Measurements from ENCODE around the gene NLGN2.

NLGN2 gene

DNA sequence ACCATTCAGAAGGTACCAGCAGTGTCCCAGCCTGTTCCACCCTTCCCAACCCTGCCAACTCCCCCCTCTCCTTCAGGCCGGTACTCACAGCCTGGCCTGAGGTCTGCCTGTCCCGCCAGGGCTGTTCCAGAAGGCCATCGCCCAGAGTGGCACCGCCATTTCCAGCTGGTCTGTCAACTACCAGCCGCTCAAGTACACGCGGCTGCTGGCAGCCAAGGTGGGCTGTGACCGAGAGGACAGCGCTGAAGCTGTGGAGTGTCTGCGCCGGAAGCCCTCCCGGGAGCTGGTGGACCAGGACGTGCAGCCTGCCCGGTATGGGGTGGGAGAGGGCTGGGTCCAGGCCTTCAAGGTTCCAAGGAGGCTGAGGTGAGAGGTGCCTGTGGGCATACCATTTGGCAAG is 7.2 kb downstream of the NLGN2 start:
- no peak for DNase-seq (ENCODE audit: low read depth in 2 of 2)

DNA sequence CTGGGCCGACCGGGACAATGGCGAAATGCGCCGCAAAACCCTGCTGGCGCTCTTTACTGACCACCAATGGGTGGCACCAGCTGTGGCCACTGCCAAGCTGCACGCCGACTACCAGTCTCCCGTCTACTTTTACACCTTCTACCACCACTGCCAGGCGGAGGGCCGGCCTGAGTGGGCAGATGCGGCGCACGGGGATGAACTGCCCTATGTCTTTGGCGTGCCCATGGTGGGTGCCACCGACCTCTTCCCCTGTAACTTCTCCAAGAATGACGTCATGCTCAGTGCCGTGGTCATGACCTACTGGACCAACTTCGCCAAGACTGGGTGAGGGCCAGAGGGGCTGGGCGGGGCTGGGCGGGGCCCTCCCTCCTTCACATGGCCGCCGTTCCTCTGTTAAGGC is 8.1 kb downstream of the NLGN2 start:
- no peak for DNase-seq (ENCODE audit: low read depth in 2 of 2)

DNA sequence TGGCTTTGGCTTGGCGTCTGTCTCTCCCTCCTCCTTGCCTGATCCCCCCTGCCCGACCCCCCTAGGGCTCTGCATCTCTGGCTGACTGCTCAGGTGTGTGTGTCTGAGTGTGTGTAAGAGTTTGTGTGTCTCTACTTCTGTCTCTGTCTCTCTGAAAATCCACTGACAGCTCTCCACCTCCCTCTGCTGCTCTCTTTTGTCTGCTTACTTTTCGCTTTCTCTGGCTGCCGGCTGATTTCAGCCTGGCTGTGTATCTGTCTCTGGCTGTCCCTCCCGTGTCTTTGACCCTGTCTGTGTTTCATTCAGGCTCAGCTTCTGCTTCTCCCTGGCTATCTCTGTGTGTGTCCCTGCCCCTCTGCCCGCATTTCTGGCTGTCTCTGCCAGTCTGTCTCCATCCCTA is 8.7 kb downstream of the NLGN2 start:
- no peak for DNase-seq (ENCODE audit: low read depth in 2 of 2)

DNA sequence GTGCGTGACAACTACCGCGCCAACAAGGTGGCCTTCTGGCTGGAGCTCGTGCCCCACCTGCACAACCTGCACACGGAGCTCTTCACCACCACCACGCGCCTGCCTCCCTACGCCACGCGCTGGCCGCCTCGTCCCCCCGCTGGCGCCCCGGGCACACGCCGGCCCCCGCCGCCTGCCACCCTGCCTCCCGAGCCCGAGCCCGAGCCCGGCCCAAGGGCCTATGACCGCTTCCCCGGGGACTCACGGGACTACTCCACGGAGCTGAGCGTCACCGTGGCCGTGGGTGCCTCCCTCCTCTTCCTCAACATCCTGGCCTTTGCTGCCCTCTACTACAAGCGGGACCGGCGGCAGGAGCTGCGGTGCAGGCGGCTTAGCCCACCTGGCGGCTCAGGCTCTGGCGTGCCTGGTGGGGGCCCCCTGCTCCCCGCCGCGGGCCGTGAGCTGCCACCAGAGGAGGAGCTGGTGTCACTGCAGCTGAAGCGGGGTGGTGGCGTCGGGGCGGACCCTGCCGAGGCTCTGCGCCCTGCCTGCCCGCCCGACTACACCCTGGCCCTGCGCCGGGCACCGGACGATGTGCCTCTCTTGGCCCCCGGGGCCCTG is 9.5 kb downstream of the NLGN2 start:
- DNase-seq (ENCODE audit: low read depth in 2 of 2): no peak

DNA sequence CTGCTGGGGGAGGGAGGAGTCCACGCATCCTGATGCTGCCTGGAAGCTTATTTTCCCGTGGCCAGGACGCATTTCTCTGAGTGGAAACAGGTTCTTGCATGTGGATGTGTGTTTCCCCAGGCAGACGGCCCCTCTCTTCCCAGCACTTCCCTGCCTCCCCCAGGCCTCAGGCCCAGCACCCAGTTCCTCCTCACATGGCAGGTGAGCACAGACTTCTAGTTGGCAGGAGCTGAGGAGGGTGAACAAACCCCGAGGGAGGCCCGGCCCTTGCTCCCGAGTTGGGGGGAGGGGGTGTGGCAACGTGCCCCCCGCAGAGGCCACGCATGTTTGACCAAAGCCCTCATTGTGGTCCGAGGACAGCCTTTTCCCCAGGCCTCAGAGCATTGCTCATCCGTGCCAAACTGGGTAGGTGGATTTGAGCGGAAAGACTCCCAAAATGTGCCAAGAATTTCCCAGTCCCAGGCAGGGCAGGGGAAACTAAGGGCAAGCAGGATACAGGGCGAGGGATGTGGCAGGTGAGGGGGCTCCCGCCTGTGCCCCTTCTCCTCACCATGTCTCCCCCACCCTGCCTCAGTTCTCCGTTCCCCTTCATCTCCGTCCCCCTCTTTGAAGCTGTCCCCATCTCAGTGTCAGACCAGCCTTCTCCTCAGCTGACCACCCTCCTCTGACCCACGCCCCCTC is 11.0 kb downstream of the NLGN2 start:
- no peak for DNase-seq (ENCODE audit: low read depth in 2 of 2)

DNA sequence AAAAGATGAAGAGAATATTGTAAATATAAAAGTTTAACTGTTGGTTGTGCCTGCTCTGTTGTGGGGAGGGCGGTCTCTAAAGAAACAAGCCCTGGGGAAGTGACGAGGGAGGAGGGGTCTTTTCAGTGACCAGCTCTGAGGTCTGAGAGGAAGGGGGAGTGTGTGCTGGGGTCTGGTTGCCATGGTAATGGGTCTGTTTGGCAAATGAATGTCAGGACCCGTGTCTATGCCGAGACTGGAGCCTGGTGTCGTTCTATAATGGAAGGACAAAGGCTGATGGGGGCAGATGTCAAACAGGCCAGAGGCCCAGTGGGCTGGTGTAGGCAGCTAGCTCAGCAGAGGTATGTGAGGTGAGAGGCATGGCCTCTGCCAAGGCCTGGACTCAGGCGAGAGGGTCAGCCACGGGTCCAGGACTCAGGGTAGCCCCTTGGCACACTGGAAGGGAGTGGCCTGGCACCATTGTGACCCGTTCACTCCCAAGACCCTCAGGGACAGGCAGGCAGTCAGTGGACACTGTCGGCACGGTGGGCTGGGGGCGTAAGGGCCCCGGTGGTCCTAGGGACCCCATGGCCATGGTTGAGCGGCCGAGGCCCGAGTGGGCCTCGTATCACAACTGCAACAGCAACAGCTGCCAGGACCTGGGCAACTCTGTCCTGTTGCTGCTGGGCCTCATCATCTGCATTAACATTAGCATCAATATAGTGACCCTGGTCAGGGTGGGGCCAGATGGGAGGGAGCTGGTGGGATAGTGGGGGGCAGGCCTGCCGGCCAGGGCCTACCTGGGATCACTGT is 12.4 kb downstream of the NLGN2 start, which contains the start of gene SPEM1:
Gene SPEM1 (plus strand): TSS at position 506 of the 792 bp plus-strand sequence. CDS start 61 bp downstream, at position 567.
- DNase-seq (ENCODE audit: low read depth in 2 of 2): no peak

DNA sequence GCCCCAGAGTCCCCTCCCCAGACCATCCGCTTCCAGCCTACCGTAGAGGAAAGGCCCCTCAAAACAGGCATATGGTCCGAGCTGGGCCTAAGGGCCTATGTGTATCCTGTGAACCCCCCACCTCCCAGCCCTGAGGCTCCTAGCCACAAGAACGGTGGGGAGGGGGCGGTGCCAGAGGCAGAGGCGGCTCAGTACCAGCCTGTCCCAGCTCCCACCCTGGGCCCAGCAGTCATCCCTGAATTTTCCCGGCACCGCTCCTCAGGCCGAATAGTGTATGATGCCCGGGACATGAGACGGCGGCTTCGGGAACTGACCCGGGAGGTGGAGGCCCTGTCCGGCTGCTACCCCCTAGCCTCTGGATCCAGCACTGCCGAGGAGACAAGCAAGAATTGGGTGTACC is 13.5 kb downstream of the NLGN2 start:
- DNase-seq (ENCODE audit: low read depth in 2 of 2): no peak

DNA sequence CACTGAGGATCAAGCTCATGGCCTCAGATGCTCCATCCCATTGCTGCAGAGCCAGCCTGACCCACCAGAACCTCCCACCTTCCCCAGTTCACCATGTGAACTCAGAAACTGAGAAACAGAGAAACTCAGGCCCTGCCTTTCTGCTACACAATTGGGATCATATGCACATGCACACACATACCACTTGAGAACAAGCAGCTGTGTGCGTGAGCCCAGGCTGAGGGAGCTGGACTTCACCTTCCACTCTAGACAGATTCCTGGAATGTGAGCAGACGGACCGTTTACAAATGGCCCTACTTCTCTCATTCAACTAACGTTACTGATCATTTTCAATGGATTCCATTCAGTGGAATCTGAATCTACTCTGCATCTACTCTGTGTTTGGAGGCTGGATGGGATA is 16.0 kb downstream of the NLGN2 start:
- no peak for DNase-seq (ENCODE audit: low read depth in 2 of 2)

DNA sequence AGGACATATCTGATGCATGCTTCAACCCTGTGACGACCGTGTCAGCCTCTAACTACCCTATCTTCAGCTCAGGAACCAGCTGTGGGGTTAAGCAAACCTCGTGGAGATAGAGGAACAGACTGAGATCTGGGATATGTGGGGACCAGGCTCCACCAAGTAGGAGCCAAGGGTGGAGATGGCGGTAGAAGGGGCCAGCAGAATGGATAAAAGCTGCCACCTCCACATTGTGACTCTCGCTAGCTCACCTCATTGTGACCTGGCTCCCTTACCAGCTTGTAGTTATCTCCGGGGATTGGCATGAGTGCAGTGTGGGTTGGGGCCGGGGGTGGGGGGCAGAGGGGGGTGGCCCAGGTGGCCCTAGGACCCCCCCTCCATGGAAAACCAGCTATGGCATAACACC is 17.7 kb downstream of the NLGN2 start, which contains the start of gene SPEM2:
Gene SPEM2 (plus strand): TSS at position 301 of the 400 bp plus-strand sequence. CDS start 73 bp downstream, at position 374.
- DNase-seq (ENCODE audit: low read depth in 2 of 2): no peak

DNA sequence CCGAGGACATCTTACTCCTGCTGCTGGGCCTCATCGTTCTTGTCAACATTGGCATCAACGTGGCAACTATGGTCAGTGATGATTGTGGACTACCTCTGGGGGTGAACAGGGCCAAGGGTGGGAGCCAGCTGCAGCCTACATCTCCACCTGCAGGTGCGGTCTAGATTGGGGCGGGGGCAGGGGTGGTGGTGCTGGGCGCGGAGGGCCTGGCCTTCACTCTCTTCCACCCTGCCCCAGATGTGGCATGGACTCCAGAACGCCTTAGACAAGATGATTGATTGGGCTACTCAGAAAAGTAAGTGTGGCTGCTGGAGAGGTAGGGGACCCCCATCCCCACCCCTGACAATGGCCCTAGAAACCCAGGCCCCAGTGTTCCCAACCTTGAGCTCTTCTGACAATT is 18.1 kb downstream of the NLGN2 start:
- DNase-seq (ENCODE audit: low read depth in 2 of 2): no peak

DNA sequence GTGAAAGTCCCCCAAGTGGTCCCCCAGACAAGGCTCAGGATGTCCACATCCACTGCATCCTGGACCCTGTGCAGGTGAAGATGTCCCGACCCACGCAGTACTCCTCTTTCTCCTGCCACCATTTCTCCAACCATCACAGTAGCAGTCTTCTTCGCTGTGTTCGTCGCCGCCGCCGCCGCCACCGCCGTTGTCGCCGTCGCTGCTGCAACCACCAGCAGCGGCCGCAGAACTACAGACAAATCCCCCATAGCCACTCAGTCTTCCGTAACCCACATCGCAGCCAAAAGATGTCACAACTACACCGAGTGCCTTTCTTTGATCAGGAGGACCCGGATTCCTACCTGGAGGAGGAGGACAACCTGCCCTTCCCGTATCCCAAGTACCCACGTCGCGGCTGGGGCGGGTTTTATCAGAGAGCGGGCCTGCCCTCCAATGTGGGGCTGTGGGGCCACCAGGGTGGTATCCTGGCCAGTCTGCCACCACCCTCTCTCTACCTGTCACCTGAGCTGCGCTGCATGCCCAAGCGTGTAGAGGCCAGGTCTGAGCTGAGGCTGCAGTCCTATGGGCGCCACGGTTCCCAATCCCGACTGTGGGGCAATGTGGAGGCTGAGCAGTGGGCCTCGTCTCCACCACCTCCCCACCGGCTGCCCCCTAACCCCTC is 18.7 kb downstream of the NLGN2 start:
- DNase-seq (ENCODE audit: low read depth in 2 of 2): no peak

DNA sequence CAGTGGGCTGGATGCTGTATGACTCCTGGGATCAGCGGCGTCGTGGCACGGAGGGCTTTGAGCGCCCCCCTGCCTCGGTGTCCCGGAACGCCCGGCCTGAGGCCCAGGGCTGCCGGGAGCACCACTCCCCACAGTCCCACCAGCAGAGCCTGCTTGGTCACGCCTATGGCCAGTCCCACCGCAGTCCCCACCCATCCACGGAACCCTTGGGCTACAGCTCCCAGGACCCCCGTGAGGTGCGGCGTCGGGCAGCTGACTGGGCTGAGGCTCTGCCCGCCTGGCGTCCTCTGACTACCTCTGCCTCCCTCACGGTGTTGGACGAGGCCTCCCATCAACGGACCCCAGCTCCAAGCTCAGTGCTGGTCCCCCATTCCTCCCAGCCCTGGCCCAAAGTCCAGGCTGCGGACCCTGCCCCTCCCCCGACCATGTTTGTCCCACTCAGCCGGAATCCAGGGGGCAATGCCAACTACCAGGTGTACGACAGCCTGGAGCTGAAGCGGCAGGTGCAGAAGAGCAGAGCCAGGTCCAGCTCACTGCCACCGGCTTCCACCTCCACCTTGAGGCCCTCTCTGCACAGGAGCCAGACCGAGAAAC is 19.3 kb downstream of the NLGN2 start:
- DNase-seq (ENCODE audit: low read depth in 2 of 2): no peak

DNA sequence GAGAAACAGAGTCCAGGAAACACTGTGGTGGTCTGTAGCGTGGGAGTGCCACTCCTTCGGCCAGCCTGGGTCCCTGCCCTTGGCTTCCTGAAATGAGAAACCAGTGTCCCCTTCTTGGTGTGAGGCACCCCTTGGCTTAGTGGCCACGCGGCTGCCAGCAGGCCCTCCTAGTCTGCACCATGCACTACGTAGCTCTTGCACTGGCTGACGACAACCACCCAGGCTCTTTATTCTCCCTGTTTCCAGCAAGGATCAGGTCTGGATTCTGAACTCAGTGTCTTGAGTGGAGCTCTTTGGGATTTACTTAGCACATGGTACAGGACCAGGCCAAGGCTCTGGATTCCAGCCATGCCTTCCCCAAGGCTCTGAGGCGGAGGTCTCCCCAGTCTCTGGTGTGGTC is 19.9 kb downstream of the NLGN2 start:
- no peak for DNase-seq (ENCODE audit: low read depth in 2 of 2)

DNA sequence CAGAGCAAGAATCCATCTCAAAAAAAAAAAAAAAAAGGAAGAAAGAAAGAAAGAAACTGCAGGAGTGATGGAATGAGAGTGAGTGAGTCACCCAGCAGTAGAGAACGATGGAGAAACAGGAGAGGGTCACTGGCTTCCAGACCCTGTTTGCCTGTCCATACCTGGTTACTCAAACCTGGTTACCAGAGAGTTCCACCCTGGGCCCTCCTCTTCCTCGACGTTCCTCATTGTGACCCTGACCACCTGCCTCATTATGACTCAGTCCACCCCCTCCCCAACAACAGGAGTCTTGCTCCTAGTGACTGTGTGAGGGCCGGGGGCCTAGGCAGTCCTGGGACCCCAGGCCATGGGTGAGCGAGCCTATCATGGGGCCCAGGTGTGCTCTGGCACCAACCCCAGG is 20.9 kb downstream of the NLGN2 start, which contains the start of gene SPEM3:
Gene SPEM3 (plus strand): TSS at position 301 of the 400 bp plus-strand sequence. CDS start 46 bp downstream, at position 347.
- no peak for DNase-seq (ENCODE audit: low read depth in 2 of 2)

DNA sequence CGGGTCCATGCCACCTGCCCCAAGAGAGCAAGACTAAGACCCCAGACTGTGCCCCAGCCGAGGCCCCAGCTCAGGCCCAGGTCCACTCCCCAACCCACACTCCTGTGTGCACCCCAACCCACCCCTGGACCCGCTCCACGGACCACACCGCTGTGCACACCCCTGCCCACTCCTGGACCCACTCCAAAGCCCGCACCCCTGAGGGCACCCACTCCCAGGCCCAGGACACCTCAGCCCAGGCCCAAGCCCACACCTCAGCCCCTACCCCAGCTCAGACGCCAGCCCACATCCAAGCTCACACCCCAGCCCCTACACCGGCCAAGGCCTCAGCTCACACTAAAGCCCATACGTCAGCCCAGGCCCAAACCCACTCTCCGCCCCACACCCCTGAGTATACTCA is 22.1 kb downstream of the NLGN2 start:
- no peak for DNase-seq (ENCODE audit: low read depth in 2 of 2)

DNA sequence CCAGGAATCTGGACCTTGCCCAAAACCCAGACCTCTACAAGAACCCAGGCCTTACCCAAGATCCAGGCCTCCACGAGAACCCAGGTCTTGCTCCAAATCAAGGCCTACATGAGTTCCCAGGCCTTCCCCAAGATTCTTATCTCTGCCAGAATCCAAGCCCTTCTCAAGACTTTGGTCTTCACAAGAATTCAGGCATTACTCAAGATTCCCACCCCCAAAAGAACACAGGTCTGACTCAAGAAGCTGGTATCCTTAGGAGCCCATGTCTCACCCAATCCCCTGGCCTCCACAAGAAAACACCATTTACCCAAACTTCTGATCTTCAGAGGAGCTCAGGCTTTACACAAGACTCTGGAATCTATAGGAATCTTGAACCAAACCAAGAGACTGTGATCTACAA is 23.6 kb downstream of the NLGN2 start:
- DNase-seq (ENCODE audit: low read depth in 2 of 2): no peak

DNA sequence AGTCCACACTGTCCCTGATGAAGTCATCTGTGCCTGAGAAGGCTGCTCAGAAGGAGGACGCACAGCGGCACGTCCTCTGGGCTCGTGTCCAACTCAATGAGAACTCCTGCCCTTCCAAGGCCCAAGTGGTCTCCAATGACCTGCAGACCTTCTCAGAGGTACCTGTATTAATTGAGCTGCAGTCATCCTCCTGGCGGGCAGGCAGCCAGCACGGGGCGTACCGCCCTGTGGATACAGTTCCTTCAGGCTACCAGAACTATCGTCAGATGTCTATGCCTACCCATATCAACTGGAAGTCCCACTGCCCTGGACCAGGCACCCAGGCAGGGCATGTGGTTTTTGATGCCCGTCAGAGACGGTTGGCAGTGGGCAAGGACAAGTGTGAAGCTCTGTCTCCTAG is 24.7 kb downstream of the NLGN2 start:
- DNase-seq (ENCODE audit: low read depth in 2 of 2): no peak

DNA sequence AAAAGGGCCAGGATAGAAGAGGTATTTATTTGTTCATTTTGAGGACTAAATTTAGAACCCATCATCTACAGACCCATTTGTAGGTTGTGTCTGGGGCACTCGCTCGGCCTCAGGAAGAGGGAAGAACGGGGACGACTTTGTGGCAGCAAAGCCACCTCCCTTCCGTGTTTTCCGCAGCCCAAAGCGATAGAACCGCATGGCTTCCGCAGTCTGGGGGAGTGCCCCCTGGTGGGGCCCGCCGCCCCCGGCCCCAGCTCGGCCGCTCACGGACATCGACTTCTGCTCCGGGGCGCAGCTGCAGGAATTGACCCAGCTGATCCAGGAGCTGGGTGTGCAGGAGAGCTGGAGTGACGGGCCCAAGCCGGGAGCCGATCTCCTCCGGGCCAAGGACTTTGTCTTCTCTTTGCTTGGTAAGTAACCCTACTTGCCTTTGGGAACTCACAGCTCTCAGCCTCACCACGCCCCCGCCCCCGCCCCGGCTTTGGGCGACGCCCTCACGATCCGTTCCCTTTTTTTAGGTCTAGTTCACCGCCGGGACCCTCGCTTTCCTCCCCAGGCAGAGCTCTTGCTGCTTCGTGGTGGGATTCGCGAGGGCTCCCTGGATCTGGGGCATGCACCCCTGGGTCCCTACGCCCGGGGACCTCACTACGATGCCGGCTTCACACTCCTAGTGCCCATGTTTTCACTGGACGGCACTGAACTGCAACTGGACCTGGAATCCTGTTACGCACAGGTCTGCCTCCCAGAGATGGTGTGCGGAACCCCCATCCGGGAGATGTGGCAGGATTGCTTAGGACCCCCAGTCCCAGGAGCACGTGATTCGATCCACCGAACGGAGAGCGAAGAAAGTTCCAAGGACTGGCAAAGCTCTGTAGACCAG is 28.3 kb downstream of the NLGN2 start:
- no peak for DNase-seq (ENCODE audit: low read depth in 2 of 2)

DNA sequence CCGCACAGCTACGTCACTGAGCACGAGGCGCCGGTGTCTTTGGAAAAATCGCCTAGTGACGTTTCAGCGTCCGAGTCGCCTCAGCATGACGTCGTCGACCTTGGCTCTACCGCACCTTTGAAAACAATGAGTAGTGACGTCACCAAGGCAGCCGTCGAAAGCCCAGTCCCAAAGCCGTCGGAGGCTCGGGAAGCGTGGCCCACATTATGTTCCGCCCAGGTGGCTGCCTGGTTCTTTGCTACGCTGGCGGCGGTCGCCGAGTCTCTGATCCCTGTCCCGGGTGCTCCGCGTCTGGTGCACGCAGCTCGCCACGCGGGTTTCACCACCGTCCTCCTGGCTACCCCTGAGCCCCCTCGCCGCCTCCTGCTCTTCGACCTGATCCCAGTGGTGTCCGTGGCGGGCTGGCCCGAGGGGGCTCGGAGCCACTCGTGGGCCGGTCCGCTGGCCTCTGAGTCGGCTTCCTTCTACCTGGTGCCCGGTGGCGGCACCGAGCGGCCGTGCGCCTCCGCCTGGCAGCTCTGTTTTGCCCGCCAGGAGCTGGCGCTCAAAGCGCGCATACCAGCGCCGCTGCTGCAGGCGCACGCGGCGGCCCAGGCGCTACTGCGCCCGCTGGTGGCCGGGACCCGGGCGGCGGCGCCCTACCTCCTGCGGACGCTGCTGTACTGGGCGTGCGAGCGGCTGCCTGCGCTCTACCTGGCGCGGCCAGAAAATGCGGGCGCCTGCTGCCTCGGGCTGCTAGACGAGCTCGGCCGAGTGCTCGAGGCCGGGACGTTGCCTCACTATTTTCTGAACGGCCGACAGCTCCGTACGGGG is 29.1 kb downstream of the NLGN2 start:
- DNase-seq (ENCODE audit: low read depth in 2 of 2): peak in 1 of 2 experiments; percentile 16

DNA sequence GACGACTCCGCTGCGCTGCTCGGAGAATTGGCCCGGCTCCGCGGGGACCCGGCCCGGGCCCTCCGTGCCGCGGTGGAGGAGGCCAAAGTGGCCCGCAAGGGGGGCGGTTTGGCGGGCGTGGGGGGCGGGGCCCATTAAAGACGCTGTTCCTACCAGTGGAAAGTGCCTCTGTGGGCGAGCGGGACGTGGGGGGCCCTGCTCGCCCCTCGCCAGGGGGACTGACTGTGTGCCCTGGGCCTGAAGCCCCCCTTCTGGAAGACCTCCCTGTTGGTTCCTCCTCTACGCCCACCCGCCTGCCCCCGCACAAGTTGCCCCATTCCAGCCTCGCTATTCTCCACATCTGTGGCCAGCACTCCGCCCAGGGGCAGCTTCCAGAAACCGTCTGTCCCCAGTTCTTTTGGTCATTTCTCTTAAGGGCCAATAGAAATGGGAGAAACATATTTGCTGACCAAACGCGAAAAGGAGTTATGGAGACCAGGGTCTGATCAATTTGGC is 29.8 kb downstream of the NLGN2 start:
- no peak for DNase-seq (ENCODE audit: low read depth in 2 of 2)

Measured in fibroblast of skin of left quadriceps (primary cell).